Renal pelvis (tissue), 3 donors: Measurements from ENCODE around the gene RAD51C. TPM values are rescaled to one million over a fixed set of nuclear protein-coding genes. Genes with fewer than 3 reads are reported as not detected.

Source experiments
- polyA plus RNA-seq, 3 donors: library from polyadenylated mRNA; unstranded; fragments of 120-200 nt; gene quantifications; one replicate each; pipeline ENCODE4 v1.2.1, GENCODE V29; 2013; ENCODE audit not compliant: insufficient read length in 3 of 3

Gene RAD51C
- polyA plus RNA-seq, 3 donors = 41.6 to 46.8 (median 42.7) TPM

Other genes starting within 250 kb of the RAD51C start
- under 1 TPM; 0.19 to 0.36 (median 0.27) TPM for gene HSF5, start 204.2 kb upstream of the RAD51C start, polyA plus RNA-seq
- 10 to 100 TPM; 48.1 to 71.7 (median 62.3) TPM for gene MTMR4, start 178.0 kb upstream of the RAD51C start, polyA plus RNA-seq
- gene TEX14, start 557 bp upstream of the RAD51C start, polyA plus RNA-seq = 1 to 10 TPM in 2 of 3 donors, under 1 TPM in 1; 0.63 to 1.3 (median 1.2) TPM
- 1 to 10 TPM; 3.0 to 4.3 (median 4.2) TPM for gene PPM1E, start 63.3 kb downstream of the RAD51C start, polyA plus RNA-seq